ENCODE data around the gene SARDH.

GRCh38 chr9:133615186-133615585 is 123.0 kb downstream of the SARDH start:
- TF ChIP-seq POLR2A (IDR thresholded peaks at IDR 0.05; ENCODE audit: low read depth), result no peak
- no peak for TF ChIP-seq CTCF (IDR thresholded peaks at IDR 0.05)
- no peak for TF ChIP-seq EP300 (IDR thresholded peaks at IDR 0.05)

All from esophagus muscularis mucosa (tissue), 4 donors.